Heart left ventricle (tissue), 16 donors: ENCODE results near the gene CDRT15L2. TPM values are rescaled to one million over a fixed set of nuclear protein-coding genes. Genes with fewer than 3 reads are reported as not detected.
"Not testable (repeated sequence)": the region's sequence is repeated elsewhere in the genome, so short reads cannot be mapped to it uniquely, and the experiment has no call there.

Experiments
- ATAC-seq, 4 donors: fragments of 200-7000 bp; cut with Tn5 transposase; one replicate each; pipeline ENCODE4 v1.9.1; 2020 to 2022; ENCODE audit warnings: moderate library complexity in 4 of 4, mild to moderate bottlenecking in 3 of 4, moderate number of reproducible peaks in 1 of 4
- DNase-seq, 5 donors: peaks; one replicate each; pipeline ENCODE4 v3.0.0-alpha.2; 2020
- H3K27ac ChIP-seq, 12 donors: fragments of 200-600 bp; sonication (generic) in 4 of 12; one replicate each; pipeline versions ENCODE4 v1.5.0 to v1.8.0; 2016 to 2022; ENCODE audit warnings: mild to moderate bottlenecking in 2 of 12
- H3K27me3 ChIP-seq, 9 donors: fragments of 200-600 bp; sonication (generic) in 2 of 9; one replicate each; pipeline versions ENCODE4 v1.5.1 to v1.8.0; 2016 to 2022; ENCODE audit warnings: mild to moderate bottlenecking in 3 of 9
- H3K36me3 ChIP-seq, 9 donors: fragments of 200-600 bp; sonication (generic) in 2 of 9; one replicate each; pipeline versions ENCODE4 v1.5.0 to v1.8.0; 2018 to 2022; ENCODE audit warnings: mild to moderate bottlenecking in 2 of 9
- H3K4me1 ChIP-seq, 12 donors: fragments of 200-600 bp; sonication (generic) in 4 of 12; one replicate each; pipeline versions ENCODE4 v1.5.0 to v1.8.0; 2016 to 2022; ENCODE audit warnings: mild to moderate bottlenecking in 3 of 12
- H3K4me3 ChIP-seq, 12 donors: fragments of 200-600 bp; sonication (generic) in 4 of 12; one replicate each; pipeline versions ENCODE4 v1.5.0 to v1.8.0; 2017 to 2022; ENCODE audit warnings: mild to moderate bottlenecking in 9 of 12, moderate library complexity in 4 of 12
- H3K9me3 ChIP-seq, 12 donors: fragments of 200-600 bp; sonication (generic) in 4 of 12; one replicate each; pipeline versions ENCODE4 v1.5.0 to v1.8.0; 2016 to 2022; ENCODE audit warnings: mild to moderate bottlenecking in 1 of 12
- WGBS, 4 donors: extraction: QIAGEN DNeasy Blood & Tissue Kit in 2 of 4; methylation state at CpG; one replicate each; pipeline versions ENCODE4 v1.1.5 to v1.1.7; 2013 to 2018; 5-methylcytosine and 5-hydroxymethylcytosine counted together
- intact Hi-C, 10 donors: fragments of 100-400 bp; cut with DNase I; formaldehyde crosslinking; loops; one replicate each; pipeline versions ENCODE4 v1.11.1 to v1.14.2; 2022
- polyA plus RNA-seq, 2 donors: library from polyadenylated mRNA; stranded (reverse); fragments of 200-250 nt; gene quantifications; one replicate each; pipeline ENCODE4 v1.2.3, GENCODE V29; 2013
- total RNA-seq, 9 donors: library from RNA; depleted of rRNA in 2 of 9; stranded (reverse); fragments of >200 nt in 2 of 9; fragmentation: NEBNext Ultra II Directional in 3 of 9; extraction: Animal tissue kit (Norgen Biotek cat#: 25700) in 3 of 9; gene quantifications; one replicate each; pipeline versions ENCODE4 v1.1.0 to v1.2.4, GENCODE V29; 2016 to 2023
- TF ChIP-seq, protein P1 (sequence below), 12 donors: fragments of 200-600 bp; sonication (generic) in 4 of 12; IDR thresholded peaks; one replicate each; pipeline versions ENCODE4 v1.5.0 to v1.8.0; 2018 to 2022; ENCODE audit warnings: antibody characterized with exemption in 12 of 12, mild to moderate bottlenecking in 5 of 12
- donor health status: ischemic (EF 13 %, LVEDD 7.1; RV severe dilation, severe dysfunction).
- donor health status: healthy with polysubstance abuse.
- donor health status: DM: no; HTN: yes; CAD: no.
- donor health status: DM: no; HTN: no; CAD: no.
- donor health status: ischemic (EF 25% LVEDD 6.9; RV normal size, moderate dysfunction).
- donor health status: ischemic (EF 25% LVEDD 5.7; RV mildly dilated, moderate dysfunction).
- donor health status: healthy.
- donor health status: DM: yes; HTN: yes; CAD: no.
- donor health status: ischemic (EF 35%, LVEDD 5.7; RV mildly dilated, moderate dysfunction).
- donor health status: nonischemic (EF 11% LVEDD 7.7; RV severe dilation, severe dysfunction).
- donor health status: DM: yes; HTN: yes; CAD: no.
- donor health status: PGD.
- donor health status: ischemic (EF 29% LVEDD 5.4; RV normal size, mild dysfunction).
- donor health status: nonischemic (EF 23%, LVEDD 6.1; RV moderate dilation, normal function).

The CDRT15L2 gene
- total and polyA plus RNA-seq, 11 donors = not detected

DNA sequence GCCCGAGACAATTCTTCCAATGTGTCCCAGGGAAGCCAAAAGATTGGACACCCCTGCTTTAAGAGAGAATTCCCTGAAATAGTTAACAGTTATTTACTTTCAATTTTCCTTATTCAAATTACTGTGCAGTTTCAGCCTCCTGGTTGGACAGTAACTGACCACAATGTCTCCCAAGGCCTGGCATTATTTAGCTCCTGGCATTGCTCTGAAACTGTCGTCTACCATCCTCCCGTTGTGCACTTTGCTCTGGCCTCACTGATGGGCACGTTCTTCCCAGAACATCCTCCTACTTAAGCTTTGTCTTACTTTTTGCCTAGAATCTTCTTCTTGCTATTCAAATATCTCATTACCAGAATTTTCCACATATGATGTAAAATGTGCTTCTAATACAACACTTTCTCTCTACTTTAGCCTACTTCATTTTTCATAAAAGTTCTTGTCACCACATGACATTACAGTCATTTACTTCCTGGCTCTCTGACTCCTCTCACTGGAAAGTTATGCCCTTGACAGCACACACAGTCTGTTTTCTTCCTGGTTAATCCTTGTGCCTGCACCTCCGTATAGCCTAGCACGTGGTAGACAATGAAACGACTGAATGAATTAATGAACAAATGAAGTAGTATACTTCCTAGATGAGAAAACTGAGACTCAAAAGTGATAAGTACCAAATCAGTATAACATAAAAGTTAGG lies 37.5 kb upstream of the CDRT15L2 start:
- H3K4me3 ChIP-seq, H3K27ac ChIP-seq, H3K9me3 ChIP-seq, intact Hi-C loops, H3K36me3 ChIP-seq, H3K4me1 ChIP-seq, H3K27me3 ChIP-seq, DNase-seq: not testable (repeated sequence)
- peak in 2 of 4 donors; percentile 39 to 60 for ATAC-seq
- WGBS, 4 donors = 50 to 60% (median 51%) methylated on average over 7 of the region's 7 CpGs
- TF ChIP-seq, protein P1, sequence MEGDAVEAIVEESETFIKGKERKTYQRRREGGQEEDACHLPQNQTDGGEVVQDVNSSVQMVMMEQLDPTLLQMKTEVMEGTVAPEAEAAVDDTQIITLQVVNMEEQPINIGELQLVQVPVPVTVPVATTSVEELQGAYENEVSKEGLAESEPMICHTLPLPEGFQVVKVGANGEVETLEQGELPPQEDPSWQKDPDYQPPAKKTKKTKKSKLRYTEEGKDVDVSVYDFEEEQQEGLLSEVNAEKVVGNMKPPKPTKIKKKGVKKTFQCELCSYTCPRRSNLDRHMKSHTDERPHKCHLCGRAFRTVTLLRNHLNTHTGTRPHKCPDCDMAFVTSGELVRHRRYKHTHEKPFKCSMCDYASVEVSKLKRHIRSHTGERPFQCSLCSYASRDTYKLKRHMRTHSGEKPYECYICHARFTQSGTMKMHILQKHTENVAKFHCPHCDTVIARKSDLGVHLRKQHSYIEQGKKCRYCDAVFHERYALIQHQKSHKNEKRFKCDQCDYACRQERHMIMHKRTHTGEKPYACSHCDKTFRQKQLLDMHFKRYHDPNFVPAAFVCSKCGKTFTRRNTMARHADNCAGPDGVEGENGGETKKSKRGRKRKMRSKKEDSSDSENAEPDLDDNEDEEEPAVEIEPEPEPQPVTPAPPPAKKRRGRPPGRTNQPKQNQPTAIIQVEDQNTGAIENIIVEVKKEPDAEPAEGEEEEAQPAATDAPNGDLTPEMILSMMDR (IDR thresholded peaks at IDR 0.05) = peak in 2 of 12 donors; percentile 5 to 24

DNA sequence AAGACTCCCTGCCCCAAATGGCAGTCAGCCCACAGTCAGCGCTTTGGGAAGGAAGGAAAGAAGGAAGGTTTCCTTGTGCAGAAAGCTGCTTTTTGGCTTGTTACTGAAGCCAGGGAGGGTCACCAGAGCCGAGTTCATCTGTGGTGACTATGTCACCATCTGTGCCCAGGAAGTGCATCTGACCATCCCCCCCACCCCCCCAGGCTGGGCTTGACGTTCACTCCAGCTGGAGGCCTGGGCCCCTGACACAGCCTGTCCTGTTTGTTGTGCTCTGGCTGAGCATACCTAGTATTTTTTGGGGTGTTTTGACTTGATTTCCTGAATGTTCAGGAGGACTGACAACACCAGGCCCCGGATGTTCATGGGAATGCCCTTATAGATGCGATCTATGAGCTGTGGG lies 31.6 kb upstream of the CDRT15L2 start:
- ATAC-seq, H3K27ac ChIP-seq, H3K4me1 ChIP-seq, H3K9me3 ChIP-seq, H3K27me3 ChIP-seq, H3K4me3 ChIP-seq, H3K36me3 ChIP-seq, DNase-seq, intact Hi-C loops: not testable (repeated sequence)
- 44 to 67% methylated on average over 3 of the region's 5 CpGs; no CpG with 5 or more reads in 2 of the 4 donors for WGBS, 4 donors

DNA sequence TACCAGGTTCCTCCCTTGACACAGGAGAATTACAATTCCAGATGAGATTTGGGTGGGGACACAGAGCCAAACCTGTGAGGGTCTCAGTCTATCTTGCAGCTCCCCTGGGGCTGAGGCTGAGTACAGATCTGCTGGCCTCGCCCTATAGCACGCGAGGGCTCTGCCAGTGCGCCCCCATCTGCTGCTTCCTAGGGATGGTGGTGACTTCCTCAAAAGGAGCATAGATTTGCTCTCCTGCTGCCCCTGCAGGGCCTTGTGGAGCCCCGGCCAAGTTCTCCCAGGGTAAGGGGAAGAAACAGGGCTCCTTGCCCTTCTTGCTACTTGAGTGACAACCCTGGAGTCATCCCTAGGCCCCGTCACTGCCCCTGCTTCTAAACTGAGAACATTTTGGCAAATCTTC lies 26.6 kb upstream of the CDRT15L2 start:
- WGBS, 4 donors = 71 to 86% (median 86%) methylated on average over 1 to 6 of the region's 6 CpGs; no CpG with 5 or more reads in 1 of the 4 donors
- H3K9me3 ChIP-seq, DNase-seq, ATAC-seq, H3K27ac ChIP-seq, H3K4me3 ChIP-seq, H3K27me3 ChIP-seq, H3K36me3 ChIP-seq, intact Hi-C loops, H3K4me1 ChIP-seq: not testable (repeated sequence)

DNA sequence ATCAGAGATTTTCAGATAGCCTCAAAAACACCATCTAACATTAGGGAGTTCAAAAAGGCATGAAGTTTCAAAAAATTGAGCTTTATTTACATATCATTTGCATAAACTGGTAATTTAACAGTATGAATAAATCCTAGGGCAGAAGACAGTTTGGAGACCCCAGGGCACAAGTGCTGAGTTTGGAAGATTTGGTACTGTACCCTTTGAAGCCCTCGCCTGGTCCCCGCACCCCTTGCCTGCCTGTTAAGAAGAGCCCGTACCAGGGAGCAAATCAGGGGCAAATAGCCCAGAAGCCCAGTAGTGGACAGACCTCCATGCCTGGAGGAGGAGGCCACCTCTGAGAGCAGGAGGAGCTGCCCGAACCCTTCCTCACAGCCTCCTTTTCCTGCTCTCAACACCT lies 24.8 kb upstream of the CDRT15L2 start:
- WGBS, 4 donors = 85 to 91% (median 87%) methylated on average over 3 of the region's 4 CpGs
- H3K27me3 ChIP-seq, H3K27ac ChIP-seq, H3K4me3 ChIP-seq, H3K9me3 ChIP-seq, DNase-seq, H3K4me1 ChIP-seq, intact Hi-C loops, H3K36me3 ChIP-seq, ATAC-seq: not testable (repeated sequence)

DNA sequence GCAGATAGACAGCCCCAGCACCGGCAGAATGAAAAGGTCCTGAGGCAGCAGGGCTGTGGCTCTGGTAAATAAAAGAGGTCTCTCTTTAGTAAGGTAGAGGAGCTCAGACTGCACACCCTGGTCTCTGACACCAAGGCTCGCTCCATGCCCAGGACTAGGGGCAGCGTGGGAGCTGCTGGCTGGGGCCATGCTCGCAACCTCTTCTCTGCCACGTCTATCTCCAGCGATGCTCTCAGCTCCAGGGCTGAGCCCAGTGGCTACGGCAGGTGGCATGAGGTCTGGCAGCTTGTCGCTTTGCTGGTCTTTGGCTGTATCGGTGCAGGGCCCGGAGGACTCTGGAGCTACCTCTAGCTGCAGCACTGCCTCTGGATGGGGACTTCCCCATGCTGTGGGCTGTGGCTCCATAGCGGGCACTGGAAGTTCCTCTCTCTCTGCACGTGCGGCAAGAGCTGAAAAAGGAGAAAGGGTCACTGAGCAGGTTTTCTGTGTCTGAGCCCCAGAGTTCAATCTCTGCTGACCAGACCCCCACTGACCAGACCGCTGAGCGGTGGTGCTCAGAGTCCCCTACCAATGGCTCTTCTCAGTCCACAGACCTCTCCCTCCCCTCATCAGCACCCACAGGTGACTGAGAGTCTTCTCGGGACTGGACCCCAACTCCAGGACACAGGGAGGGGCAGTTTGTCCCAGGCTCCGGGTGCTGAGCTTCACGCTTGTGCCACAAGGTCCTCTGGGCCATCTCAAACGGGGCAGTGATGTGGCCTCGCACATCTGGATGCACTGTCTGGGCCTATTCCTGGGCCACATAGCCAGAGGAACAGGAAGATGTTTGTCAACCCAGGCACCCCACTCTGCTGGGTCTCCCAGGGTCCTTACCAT lies 24.2 kb upstream of the CDRT15L2 start:
- DNase-seq, H3K4me3 ChIP-seq, H3K27me3 ChIP-seq, intact Hi-C loops, H3K27ac ChIP-seq, H3K4me1 ChIP-seq, H3K36me3 ChIP-seq, H3K9me3 ChIP-seq: not testable (repeated sequence)
- peak in 1 of 4 donors; percentile 75 for ATAC-seq
- WGBS, 4 donors = 68 to 92% (median 86%) methylated on average over 5 to 15 of the region's 20 CpGs

DNA sequence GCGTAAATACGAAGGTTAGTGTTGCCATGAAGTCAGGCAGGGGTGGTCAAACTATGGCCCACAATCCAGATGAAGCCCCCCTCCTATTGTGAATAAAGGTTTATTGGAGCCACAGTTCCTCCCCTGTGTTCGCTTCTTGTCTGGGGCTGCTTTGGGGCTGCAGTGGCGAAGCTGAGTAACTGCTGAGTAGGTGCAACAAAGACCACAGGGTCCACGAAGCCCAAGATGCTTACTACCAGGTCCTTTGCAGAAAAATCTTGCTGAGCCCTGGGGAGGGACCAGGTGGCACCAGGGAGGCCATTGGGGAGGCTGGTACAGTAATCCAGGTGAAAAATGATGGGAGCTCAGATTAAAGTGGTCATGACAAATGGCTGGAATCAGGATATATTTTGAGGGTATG lies 21.4 kb upstream of the CDRT15L2 start:
- H3K36me3 ChIP-seq, H3K9me3 ChIP-seq, ATAC-seq, H3K4me3 ChIP-seq, H3K27ac ChIP-seq, H3K4me1 ChIP-seq, H3K27me3 ChIP-seq, DNase-seq, intact Hi-C loops: not testable (repeated sequence)
- 81 to 85% (median 83%) methylated on average over 5 of the region's 5 CpGs for WGBS, 4 donors

DNA sequence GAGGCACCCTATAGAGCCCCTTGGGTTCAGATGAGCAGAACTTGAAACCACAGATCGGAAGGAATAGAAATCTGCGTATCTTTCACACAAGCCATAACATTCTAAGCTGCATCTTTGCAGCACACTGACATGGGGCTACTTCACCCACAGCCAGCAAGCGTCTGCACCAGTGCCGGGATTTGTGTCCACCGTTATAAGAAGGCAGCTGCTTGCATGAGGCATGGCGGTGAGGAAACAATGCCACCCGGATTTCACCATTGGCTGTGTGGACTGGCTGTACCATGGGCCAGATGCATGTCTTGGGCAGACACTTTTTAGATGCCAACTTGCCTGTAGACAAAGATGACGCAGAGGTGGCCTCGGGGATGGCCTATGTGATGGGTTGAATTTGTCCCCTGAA lies 20.5 kb upstream of the CDRT15L2 start:
- H3K27me3 ChIP-seq, ATAC-seq, H3K36me3 ChIP-seq, H3K27ac ChIP-seq, intact Hi-C loops, H3K9me3 ChIP-seq, H3K4me3 ChIP-seq, H3K4me1 ChIP-seq, DNase-seq: not testable (repeated sequence)
- WGBS, 4 donors = 82 to 93% (median 90%) methylated on average over 7 to 9 of the region's 9 CpGs
